Sigmoid colon (tissue), 4 donors: ENCODE results near the gene SAMM50.

Experiments
- CTCF ChIP-seq, 4 experiments: fragments of 450-650 bp in 3 of 4; fragments of 200-600 bp in 1 of 4; IDR thresholded peaks; one replicate each; pipeline ENCODE4 v1.5.1; 2016 to 2019; ENCODE audit warnings: antibody characterized with exemption in 4 of 4, mild to moderate bottlenecking in 3 of 4, moderate library complexity in 2 of 4
- EP300 ChIP-seq, 4 donors: sonication (generic); formaldehyde crosslinking; IDR thresholded peaks; one replicate each; pipeline ENCODE4 v1.6.1; 2017; ENCODE audit warnings: antibody characterized with exemption in 4 of 4
- POLR2A ChIP-seq, 2 donors: fragments of 450-650 bp; IDR thresholded peaks; one replicate each; pipeline ENCODE4 v1.6.1; 2016; ENCODE audit warnings: antibody characterized with exemption in 2 of 2, mild to moderate bottlenecking in 2 of 2, moderate library complexity in 2 of 2
- POLR2AphosphoS5 ChIP-seq, 4 donors: sonication (generic); formaldehyde crosslinking; IDR thresholded peaks; one replicate each; pipeline ENCODE4 v1.6.1; 2017; ENCODE audit warnings: antibody characterized with exemption in 4 of 4

DNA sequence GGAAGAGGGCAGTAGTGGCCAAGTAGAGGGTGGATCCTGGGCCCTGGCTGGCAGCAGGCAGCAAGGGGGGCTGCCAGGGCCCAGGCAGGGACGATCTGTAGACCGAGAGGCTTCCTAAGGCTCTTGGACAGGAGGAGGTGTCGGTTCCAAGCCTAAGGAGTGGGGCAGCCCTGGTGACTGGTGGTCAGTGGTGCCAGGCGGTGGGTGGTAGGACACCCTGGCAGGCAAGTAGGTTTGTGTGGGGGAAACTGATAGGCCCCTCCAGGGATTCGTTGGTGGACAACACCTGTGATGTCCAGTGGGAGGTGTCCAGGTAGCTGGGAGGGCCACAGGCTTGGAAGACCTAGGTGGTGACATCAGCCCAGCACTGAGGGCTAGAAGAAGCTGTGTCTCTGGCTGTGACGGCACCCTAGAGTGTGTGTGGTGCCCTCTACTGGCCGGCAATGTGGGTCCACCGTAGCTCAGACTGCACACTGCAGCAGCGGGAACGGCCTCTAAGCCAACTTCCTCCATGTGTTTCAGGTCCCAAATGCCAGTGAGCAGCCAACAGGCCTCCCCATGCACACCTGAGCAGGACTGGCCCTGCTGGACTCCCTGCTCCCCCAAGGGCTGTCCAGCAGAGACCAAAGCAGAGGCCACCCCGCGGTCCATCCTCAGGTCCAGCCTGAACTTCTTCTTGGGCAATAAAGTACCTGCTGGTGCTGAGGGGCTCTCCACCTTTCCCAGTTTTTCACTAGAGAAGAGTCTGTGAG lies 9.4 kb upstream of the SAMM50 start:
- TF ChIP-seq POLR2A (IDR thresholded peaks at IDR 0.05) (no peak), CTCF (IDR thresholded peaks at IDR 0.05) (peak in 1 of 4 experiments; percentile 25), POLR2AphosphoS5 (IDR thresholded peaks at IDR 0.05) (no peak), EP300 (IDR thresholded peaks at IDR 0.05) (no peak)
